HG03064 (cell line): ENCODE results near the gene ERC2.
"Not testable (repeated sequence)": the region's sequence is repeated elsewhere in the genome, so short reads cannot be mapped to it uniquely, and the experiment has no call there.

Source experiments
- ATAC-seq: cut with Tn5 transposase; IDR thresholded peaks from one replicate; pipeline ENCODE4 v1.9.1; 2021; ENCODE audit warnings: low read depth; ENCODE audit not compliant: unreplicated experiment

ERC2 gene

DNA sequence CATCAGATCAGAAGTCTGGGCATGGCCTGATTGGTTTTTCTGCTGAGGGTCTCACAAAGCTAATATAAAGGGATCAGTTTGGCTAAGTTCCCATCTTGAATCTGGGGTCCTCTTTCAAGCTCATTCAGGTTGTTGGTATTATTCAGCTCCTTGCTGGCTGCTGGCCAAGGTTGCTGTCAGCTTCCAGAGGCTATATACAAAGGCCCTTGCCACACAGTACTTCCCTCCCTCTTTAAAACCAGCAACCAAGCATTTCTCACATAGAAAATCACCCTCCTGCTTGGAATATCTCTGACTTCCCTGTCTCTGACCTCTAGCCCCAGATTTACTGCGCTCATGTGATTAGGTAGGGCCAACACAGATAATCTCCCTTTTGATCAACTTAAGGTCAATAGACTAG, 442.9 kb downstream of the ERC2 start:
- ATAC-seq, result no peak

DNA sequence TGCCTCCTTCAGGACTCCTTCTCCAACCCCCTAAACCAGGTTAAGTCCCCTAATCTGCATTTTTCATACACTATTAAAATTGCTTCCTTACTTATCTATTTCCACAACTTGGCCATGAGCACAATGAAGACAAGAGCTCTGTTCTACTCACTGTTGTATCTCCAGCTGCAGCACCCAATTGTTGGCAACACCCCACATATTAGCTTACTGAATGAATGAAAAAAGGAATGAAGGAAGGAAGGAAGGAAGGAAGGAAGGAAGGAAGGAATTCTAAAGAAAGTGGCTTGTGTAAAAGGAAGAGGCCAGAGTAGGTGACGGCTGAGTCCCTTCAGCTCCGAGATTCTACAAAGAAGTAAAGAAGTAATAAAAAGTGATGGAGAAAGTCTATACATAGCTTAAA, 444.7 kb downstream of the ERC2 start:
- no peak for ATAC-seq

DNA sequence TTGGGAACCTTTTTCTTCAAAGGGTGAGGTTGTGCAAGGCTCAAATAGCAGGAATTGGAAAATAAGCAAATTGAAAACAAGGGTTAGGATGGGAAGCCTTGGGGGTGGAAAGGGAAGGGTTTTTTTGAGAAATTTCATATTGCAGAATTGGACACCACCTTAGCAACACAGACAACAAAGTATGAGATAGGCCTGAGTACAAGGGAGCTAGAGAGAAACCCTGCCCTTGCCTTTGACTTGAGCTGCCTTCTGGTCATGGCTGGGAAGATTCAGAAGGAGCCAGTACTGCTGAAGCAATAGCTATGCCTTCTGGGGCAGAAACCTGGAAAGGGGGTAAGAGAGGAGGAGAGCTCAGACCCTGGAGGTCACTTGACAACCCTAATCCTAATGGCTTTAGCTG, 445.6 kb downstream of the ERC2 start:
- no peak for ATAC-seq

DNA sequence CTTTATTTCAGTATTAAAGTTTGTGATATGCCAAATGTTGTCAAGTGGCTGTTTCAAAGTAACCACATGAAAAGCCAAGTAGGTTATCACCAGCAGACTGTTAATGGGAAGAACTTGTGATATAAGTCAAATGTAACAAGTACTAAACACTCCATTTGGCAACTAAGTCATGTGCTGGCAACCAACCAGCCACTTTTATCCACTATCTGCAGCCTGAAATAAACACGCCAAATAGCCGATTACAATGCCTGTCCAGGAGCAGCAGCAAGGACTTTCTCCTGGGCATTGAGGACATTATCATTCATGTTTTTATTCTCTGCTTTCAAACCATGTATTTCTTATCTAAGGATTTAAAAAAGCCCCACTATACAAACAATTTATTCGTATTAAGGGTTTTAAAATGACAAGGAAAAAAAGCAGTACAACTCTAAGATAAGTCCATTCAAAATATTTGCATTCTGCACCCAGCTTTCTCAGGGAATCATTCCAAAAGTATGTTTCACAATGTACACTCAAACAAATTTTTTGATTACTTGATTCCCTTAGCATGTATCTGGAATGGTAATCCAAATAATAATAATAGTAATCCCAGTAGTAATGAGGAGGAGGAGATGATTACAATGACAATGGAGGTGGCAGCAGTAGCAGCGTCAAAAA, 448.6 kb downstream of the ERC2 start:
- no peak for ATAC-seq

DNA sequence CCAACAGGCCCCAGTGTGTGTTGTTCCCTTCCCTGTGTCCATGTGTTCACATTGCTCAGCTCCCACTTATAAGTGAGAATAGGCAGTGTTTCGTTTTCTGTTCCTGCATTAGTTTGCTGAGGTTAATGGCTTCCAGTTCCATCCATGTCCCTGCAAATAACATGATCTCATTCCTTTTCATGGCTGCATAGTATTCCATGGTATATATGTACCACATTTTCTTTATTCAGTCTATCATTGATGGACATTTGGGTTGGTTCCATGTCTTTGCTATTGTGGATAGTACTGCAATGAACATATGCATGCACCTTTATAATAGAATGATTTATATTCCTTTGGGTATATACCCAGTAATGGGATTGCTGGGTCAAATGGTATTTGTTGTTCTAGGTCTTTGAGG, 452.9 kb downstream of the ERC2 start:
- ATAC-seq, result not testable (repeated sequence)

DNA sequence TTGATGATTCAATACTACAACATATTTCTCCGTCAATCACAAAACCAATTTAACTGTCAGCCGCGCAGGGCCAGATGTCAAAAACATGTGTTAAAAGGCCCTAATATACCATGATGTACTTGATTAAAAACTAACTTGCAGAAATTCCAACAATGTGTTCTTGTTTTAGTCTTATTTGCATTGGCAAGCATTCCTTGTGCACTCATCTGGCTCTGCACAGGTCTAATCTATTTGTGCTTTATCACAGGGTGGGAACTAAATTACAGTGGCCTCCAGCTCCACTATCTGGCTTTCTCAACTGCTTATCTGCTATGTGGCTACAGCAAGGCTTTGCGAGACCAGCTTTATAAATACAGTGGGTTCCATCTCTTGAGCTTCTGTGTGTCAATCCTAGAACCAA, 455.5 kb downstream of the ERC2 start:
- ATAC-seq, result no peak

DNA sequence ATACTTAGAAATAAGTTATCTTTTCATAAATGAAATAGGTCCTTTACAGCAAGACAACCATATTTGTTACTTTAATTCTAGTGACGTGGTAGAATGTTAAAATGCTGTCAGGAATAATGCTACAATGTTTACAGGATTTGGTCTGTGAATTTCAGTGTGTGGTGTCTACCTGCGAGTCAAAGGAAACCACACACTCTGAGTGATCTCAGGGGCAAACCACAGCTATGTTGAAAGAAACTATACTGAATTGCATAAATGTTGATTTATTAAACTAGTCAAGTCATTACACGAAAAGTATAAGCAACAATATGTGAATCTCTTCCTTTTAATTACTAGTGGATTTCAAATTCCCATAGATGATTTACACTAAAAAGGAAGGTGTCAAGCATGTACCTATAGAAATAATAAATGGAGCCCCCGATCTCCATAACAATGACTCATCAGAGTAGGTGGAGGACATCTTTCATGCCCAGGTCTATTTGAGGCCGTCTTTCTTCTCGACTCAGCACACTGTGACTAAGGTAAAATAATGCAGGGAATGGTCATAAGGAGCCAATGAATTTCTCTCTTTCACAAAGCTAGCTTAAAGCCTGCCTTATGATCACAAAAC, 463.0 kb downstream of the ERC2 start:
- ATAC-seq, result no peak

DNA sequence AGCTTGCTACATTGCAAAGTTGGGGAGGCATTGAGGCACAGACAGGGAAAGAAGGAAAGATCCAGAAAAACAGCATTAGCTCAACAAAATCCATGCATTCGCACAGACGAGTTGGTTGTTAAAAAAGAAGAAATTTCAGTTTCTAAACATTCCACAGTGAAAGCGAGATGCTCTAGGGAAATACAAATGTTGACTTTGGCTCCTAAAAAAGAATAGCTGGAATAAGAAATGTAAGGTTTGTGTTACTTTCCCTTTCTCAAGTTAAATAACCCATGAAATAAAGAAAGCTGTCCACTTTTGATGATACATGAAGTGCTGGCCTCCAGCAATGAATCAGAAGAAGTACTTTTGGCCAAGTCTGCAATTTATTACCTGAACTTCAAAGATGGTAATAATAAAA, 465.1 kb downstream of the ERC2 start:
- no peak for ATAC-seq

DNA sequence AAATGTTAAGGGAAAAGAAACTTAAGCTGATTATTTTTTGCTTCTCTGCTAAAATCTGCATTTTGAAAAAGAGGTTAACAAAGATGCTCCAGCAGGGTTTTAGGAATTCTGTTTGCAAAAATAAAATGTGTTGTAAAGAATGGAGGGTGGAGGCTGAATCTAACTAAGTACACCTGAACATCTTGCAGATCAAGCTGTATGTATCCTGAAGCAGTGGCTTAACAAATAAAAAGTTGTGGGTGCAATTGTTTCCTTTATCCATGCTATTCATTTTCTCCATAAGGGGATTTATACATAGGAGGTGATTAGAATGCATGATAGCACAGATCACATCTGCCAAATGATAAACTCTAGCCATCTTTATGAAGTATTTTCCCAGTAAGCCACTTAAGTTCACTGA, 466.3 kb downstream of the ERC2 start:
- ATAC-seq, result no peak

DNA sequence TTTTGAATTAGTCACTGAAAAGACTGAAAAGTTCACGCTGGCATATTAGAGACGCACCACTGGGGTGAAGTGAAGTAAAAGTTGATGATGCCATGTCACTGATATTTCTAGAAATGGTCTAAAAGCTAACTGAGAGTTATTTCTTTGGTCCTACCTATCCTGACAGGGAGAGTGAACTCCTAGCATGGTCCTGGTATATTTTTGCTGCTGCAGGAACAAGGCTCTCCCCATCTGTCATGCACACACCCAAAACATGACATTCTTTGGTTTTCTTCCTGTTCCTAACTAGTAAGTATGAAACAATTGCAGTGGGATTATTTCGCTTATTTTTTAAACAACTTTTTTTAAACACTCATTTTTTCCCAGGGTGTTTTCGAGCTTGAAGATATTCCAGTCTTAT, 466.7 kb downstream of the ERC2 start:
- ATAC-seq, result no peak

DNA sequence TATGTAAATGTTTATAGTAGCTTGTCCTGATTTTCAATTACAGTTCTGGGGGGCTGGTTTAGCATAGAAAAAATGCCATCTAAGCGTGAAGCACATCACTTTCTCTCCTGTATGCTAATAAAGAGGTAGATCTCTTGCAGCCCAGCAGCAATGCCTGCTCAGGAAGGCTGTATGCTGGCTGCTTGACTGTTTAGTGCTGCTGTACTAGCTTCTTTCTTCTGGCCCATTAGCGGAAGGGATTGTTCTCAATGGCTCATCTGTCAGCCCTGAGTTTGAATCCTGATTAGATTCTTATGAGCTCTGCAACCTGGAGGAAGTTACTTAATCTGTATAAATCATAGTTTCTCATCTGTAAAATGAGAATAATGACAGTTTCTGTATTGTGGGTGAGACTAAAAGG, 478.9 kb downstream of the ERC2 start:
- ATAC-seq, result no peak

DNA sequence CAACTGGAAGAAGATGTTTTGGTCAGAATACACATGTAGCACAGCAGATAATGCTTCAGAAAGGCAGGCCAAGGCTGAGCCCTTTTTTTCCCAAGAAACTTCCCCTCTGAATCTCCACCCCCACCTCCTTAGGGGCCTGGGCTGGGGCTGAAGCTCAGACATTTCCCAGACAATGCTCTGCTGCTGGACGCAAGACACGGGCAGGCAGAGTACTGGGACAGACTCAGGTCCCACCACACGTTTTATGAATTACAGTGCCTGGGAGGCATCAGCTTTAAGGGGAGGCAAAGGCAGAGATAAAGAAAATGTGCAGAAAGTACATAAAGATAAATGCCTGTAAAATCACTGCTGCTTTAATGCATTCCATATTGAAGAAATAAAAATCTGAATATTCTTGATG, 479.4 kb downstream of the ERC2 start:
- ATAC-seq, result no peak

DNA sequence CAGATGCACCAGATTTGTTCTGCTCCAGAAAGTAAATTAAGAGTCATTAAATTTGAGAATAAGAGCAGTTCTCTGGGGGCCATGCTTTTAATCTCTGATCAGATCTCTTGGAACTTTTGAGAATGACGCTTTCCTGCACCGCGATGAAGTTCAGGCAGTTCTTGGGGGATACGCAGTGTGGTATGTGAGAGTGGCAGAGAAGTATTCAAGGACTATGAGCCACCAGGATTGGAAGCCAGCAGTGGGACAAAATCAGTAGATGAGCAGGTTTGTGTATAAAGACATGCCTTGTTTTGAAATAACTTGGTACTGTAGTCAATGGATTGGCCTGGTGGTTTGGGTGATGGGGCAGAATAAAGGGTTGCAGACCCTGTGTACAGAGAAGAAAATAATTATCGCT, 483.6 kb downstream of the ERC2 start:
- ATAC-seq, result no peak

DNA sequence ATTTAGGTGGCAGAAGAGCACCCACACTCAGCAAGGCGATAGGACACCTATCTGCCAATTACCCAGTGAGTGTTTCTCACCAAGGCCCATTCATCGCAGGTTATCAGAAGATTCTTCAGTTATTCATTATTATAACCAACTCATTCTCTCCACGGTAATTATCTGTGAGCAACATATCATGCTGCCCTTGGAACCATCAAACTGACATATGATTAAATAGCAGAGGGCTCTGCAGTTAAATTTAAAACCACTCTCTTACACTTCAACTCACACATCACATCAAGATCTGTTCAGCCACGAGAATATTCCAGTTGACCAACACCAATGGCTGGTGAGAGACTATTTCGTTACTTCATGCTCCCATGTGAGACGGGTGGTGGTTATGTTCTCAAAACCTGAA, 489.3 kb downstream of the ERC2 start:
- no peak for ATAC-seq

DNA sequence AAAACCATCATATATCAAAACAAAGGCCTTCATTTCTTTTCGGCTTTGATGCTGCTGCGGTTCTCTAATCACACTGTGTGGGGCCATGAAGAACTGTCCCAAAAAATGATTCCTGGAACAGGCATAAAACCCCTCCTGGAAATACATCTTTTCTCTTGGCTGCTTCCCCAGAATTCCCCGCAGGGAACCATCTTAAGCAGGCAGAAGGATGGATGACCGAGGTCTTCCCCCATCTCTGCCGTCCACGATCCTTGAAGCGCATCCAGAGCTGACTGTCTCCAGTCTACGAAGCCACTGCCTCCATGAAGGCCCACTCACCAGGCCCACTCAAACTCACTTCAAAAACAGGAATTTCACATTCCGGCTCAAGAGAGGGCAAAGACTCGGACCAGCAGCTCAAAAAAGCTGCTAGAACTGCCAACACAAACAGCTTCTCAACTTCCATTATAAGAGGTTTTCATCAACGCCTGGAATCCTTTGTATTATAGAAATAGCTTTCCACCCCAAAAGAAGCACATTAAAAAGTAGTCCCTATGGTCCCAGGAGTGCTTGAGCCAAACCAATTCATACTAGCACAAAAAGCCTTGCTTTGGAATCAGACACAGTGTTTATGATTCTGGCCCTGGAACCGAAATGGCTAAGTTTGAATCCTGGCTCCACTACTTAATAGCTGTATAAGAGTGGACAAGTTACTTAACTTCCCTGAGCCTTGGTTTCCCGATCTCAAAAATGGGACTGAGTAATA, 493.7 kb downstream of the ERC2 start:
- no peak for ATAC-seq

DNA sequence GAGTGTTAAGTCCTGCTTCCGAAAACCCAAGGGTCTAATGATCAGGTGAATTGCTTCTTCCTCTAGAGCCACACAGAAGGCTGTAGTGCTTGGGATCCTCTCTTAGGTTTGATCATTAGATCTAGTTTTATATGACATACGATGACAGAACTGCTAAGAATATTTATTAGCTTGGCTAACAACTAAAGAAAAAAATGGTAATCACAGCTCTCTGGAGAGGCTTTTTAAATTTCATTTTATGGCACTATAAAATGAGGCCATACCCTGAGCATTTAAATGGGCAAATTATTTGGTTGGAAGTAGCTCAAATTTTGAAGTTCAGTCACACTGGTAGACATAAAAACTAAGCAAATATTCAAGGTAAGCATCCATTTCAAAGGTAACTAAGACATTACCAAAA, 498.6 kb downstream of the ERC2 start:
- ATAC-seq, result no peak

DNA sequence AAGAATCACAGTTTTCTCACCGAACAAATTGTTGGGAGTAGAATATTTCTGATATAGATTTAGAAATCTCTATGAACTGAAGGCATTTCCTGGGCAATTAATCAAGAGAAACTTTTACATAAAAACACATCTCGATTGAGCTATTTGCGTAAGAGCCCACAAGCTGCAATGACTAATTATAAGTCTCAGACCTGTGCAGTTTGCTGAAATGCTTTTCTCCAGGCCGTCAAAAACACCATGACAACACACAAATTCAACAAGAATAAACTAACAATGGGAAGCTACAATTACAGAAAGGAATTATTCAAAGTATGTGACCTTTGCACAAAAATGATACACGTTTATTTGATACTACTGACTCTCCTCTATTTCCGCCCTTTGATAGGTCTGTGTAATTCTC, 499.9 kb downstream of the ERC2 start:
- no peak for ATAC-seq

DNA sequence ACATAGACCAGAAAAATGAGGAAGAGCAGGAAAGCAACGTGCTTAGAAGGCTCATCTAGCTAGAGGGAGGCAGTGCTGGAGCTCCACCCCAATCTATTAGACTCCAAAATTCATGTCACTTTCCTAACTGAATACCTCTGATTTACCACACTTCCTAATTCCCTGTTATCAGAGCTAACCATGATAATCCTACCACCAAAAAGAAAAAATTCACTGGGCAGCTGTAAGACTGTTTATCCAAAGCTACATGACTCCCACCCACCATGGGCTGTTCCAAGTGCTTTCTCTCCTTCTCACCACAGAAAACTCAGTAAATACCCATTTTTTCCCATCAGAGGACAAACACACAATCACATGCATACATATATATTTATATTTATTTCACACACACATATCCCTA, 501.7 kb downstream of the ERC2 start:
- ATAC-seq, result no peak

DNA sequence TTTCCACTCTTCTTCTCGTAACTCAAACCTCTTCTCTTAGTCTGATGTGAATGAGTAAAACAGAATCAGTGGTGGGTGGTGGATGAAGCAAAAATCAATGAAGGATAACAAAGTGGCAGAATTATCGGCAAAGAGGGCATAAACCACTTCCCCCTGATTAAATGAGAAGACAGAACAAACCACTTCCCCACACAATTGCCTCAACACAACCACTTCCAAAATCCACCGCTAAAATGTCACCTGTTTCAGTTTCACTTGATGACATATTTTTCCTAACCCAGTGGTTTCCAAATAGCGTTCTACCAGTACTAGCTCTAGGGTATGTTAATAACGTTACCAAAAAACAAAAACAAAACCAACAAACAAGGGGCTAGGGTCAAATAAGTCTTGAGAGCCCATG, 502.5 kb downstream of the ERC2 start:
- no peak for ATAC-seq

DNA sequence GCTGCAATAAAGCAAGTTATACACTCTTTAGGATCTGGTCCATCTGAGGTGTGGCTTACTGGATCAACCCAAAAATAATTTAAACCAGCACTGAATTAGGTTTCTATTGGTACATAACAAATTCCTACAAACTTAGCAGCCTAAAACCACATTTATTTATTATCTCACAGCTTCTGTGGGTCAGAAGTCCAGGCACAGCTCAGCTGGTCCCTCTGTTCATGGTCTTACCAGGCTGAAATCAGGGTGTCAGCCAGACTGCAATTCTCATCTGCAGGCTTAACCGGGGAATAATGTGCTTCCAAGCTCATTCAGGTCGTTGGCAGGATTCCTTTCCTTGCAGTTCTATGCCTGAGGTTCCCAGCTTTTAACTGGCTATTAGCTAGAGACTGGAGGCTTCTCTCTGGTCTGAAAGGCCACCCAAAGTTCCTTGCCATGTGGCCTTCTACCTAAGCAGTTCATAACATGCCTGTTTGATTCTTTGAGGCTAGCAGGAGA, 503.7 kb downstream of the ERC2 start:
- no peak for ATAC-seq

DNA sequence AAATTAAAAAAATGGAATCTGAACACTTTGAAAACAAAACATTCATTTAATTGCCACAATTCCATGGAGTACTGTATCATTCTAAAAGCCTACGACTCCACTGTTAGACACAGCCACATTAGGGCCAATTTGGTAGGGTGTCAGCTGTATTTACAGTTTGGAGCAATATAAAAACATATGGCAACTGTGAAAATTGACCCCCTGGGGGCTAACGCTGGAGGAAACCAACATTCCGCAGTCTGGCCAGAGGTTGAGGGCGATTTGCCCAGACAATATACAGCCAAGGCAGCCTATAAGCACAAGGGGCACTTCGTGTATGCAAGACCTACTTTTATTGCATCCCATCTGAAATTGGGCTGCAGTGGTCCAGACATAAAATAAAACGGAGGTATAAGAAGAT, 504.7 kb downstream of the ERC2 start:
- ATAC-seq, result no peak

DNA sequence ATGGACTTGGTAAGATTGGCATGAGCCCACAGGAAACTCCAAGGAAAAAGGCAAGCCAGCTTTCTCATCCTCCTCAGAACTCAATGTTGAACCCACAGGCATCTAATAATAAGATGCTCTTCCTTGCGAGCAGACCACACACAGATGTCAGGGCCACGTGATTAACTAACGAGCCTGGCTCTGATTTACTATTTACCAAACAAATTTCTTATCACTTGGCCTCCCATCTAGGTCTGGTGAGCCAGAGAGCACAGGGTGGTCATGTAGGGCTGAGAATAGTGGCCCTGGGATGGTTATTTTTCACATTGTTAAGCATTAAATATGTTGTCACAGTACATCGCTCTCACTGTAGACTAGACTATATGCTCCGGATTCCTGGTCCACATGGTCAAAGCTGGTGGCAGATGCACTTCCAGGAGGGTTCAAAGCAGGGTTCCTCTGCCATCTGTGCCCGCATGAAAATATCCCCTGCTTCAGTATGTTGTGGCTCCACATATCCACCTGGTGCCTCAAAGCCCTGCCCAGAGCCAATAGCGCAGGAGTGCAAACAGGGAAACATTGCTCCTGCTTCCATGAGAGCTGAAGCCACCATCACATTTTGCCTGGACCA, 508.7 kb downstream of the ERC2 start:
- ATAC-seq, result no peak
